Gastrocnemius medialis (tissue), 4 donors: ENCODE data around the gene ADM5.

ENCODE experiments used
- CTCF ChIP-seq, 5 experiments: fragments of 450-650 bp in 3 of 5; fragments of 200-600 bp in 2 of 5; sonication (generic) in 2 of 5; IDR thresholded peaks in 4 of 5; conservative IDR thresholded peaks in 1 of 5; 1 replicate in 4 of 5; 2 replicates in 1 of 5; pipeline ENCODE4 v1.5.1; 2016 to 2019; ENCODE audit warnings: antibody characterized with exemption in 5 of 5, mild to moderate bottlenecking in 3 of 5, moderate library complexity in 3 of 5
- POLR2A ChIP-seq, 2 donors: fragments of 450-650 bp; IDR thresholded peaks; one replicate each; pipeline ENCODE4 v1.6.1; 2017; ENCODE audit warnings: antibody characterized with exemption in 2 of 2, mild to moderate bottlenecking in 2 of 2, moderate library complexity in 2 of 2

GRCh38 chr19:49701271-49701786 is 11.9 kb downstream of the ADM5 start:
- TF ChIP-seq CTCF (IDR thresholded peaks at IDR 0.05 in 4 of 5, conservative IDR thresholded peaks at IDR 0.05 in 1 of 5) (no peak), POLR2A (IDR thresholded peaks at IDR 0.05) (no peak)
